Spleen (tissue), 11 donors: ENCODE measurements around the gene RPP25L. TPM values are rescaled to one million over a fixed set of nuclear protein-coding genes. Genes with fewer than 3 reads are reported as not detected.

Experiments
- DNase-seq: peaks from one replicate; pipeline ENCODE4 v3.0.0-alpha.2; 2020
- H3K27ac ChIP-seq, 8 donors: fragments of 200-600 bp; sonication (generic) in 7 of 8; 1 replicate in 4 of 8; 2 replicates in 4 of 8; pipeline versions ENCODE4 v1.5.0 to v1.8.0; 2016 to 2021; ENCODE audit warnings: inconsistent platforms in 4 of 8, mild to moderate bottlenecking in 4 of 8, moderate library complexity in 1 of 8
- H3K27me3 ChIP-seq, 7 donors: fragments of 200-600 bp; sonication (generic) in 6 of 7; replicated peaks in 1 of 7; 1 replicate in 4 of 7; 2 replicates in 3 of 7; pipeline versions ENCODE4 v1.5.0 to v1.8.0; 2016 to 2021; ENCODE audit warnings: inconsistent platforms in 3 of 7, mild to moderate bottlenecking in 1 of 7
- H3K36me3 ChIP-seq, 6 donors: fragments of 200-600 bp; sonication (generic) in 5 of 6; 1 replicate in 4 of 6; 2 replicates in 2 of 6; pipeline versions ENCODE4 v1.5.0 to v1.8.0; 2016 to 2021; ENCODE audit warnings: inconsistent platforms in 2 of 6
- H3K4me1 ChIP-seq, 6 donors: fragments of 200-600 bp; sonication (generic) in 5 of 6; 1 replicate in 3 of 6; 2 replicates in 3 of 6; pipeline versions ENCODE4 v1.5.0 to v1.8.0; 2016 to 2021; ENCODE audit warnings: inconsistent platforms in 3 of 6
- H3K4me3 ChIP-seq, 8 donors: fragments of 200-600 bp; sonication (generic) in 7 of 8; 1 replicate in 4 of 8; 2 replicates in 4 of 8; pipeline versions ENCODE4 v1.5.0 to v1.8.0; 2016 to 2021; ENCODE audit warnings: inconsistent platforms in 4 of 8, mild to moderate bottlenecking in 4 of 8, moderate library complexity in 2 of 8
- H3K9me3 ChIP-seq, 8 donors: fragments of 200-600 bp; sonication (generic) in 7 of 8; 1 replicate in 4 of 8; 2 replicates in 4 of 8; pipeline versions ENCODE4 v1.5.0 to v1.8.0; 2016 to 2021; ENCODE audit warnings: inconsistent platforms in 4 of 8
- POLR2A ChIP-seq, 3 donors: fragments of 450-650 bp; IDR thresholded peaks; one replicate each; pipeline ENCODE4 v1.5.1; 2017; ENCODE audit warnings: antibody characterized with exemption in 3 of 3, mild to moderate bottlenecking in 1 of 3
- POLR2AphosphoS5 ChIP-seq, 3 donors: sonication (generic); formaldehyde crosslinking; IDR thresholded peaks; one replicate each; pipeline ENCODE4 v1.5.1; 2017; ENCODE audit warnings: antibody characterized with exemption in 3 of 3
- WGBS, 5 donors: extraction: QIAGEN DNeasy Blood & Tissue Kit in 3 of 5; methylation state at CpG; one replicate each; pipeline versions ENCODE4 v1.1.5 to v1.1.7; 2013 to 2018; 5-methylcytosine and 5-hydroxymethylcytosine counted together
- intact Hi-C: fragments of 100-400 bp; cut with DNase I; formaldehyde crosslinking; loops from one replicate; pipeline ENCODE4 v1.15.0; 2023; ENCODE audit warnings: low total_unique reads
- polyA plus RNA-seq, 3 donors: library from polyadenylated mRNA; stranded (reverse); fragments of 200-250 nt; gene quantifications; one replicate each; pipeline ENCODE4 v1.2.1, GENCODE V29; 2013
- total RNA-seq, 7 donors: library from RNA; depleted of rRNA in 3 of 7; stranded (reverse); fragments of >200 nt in 3 of 7; fragmentation: NEBNext Ultra II Directional in 4 of 7; extraction: Animal tissue kit (Norgen Biotek cat#: 25700) in 4 of 7; gene quantifications; one replicate each; pipeline versions ENCODE4 v1.1.0 to v1.2.1, GENCODE V29; 2016 to 2021
- TF ChIP-seq, protein P1 (sequence below), 11 experiments: fragments of 200-600 bp in 7 of 11; fragments of 450-650 bp in 4 of 11; sonication (generic) in 4 of 11; IDR thresholded peaks in 8 of 11; conservative IDR thresholded peaks in 3 of 11; 1 replicate in 7 of 11; 2 replicates in 4 of 11; pipeline versions ENCODE4 v1.4.0 to v1.8.0; 2016 to 2021; ENCODE audit warnings: antibody characterized with exemption in 11 of 11, inconsistent platforms in 4 of 11, mild to moderate bottlenecking in 1 of 11
- donor health status: healthy with polysubstance abuse.
- donor health status: DM: no; HTN: no; CAD: no; lungs with moderate emphysema.
- donor health status: DM: no; HTN: no; CAD: no.
- donor health status: Bipolar disorder and iron deficiency.
- donor health status: healthy.
- donor health status: DM: no; HTN: no; CAD: no.
- donor health status: DM: yes; HTN: yes; CAD: no.

The RPP25L gene
- total and polyA plus RNA-seq, 10 donors, result 16.8 to 54.1 (median 26.8) TPM

DNA sequence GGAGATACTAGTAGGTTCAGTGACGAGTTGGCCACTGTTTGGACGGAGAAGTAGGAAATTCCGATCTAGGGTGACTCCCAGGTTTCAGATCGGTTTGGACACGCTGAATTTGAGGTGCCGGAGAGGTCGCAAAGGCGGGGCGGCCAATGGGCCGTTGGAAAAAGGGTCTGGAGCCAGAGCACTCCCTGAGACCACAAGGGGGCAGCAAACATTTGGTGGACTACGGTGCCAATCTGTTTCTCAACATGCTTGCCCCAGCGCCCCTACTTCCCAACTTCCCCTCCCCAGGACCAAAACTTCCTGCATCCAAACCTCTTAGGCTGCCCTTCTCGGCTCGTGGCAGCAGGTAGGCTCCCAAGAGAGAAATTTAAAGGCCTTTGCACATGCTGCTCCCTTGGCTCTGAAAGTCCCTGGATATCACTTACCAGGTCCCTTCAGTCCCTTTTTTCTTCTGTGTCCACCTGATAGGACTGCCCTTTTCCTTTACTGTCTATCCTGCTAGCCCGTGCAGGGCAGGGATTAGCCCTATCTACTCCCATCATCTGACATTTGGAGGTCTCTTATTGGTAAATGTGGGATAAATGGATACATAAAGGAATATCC lies 992 bp upstream of the RPP25L start:
- intact Hi-C loops, result loop anchor here (5.0 kb wide), 1 partner anchor 156 kb away; the partner anchor contains the start of genes DNAI1 and FAM219A
- Histone ChIP-seq H3K4me1 (peaks cover 3 to 34% (median 26%) of the 10 kb centered on the region in 6 donors), H3K27ac (peak overlapping the region in 7 of 8 donors; percentile 82 to 90 (median 89)), H3K4me3 (peak overlapping the region; percentile 49 to 81 (median 56)), H3K9me3 (no peaks in the 10 kb centered on the region), H3K27me3 (no peaks in the 10 kb centered on the region), H3K36me3 (peaks cover 3 to 46% (median 38%) of the 10 kb centered on the region in 6 donors)
- TF ChIP-seq, protein P1, sequence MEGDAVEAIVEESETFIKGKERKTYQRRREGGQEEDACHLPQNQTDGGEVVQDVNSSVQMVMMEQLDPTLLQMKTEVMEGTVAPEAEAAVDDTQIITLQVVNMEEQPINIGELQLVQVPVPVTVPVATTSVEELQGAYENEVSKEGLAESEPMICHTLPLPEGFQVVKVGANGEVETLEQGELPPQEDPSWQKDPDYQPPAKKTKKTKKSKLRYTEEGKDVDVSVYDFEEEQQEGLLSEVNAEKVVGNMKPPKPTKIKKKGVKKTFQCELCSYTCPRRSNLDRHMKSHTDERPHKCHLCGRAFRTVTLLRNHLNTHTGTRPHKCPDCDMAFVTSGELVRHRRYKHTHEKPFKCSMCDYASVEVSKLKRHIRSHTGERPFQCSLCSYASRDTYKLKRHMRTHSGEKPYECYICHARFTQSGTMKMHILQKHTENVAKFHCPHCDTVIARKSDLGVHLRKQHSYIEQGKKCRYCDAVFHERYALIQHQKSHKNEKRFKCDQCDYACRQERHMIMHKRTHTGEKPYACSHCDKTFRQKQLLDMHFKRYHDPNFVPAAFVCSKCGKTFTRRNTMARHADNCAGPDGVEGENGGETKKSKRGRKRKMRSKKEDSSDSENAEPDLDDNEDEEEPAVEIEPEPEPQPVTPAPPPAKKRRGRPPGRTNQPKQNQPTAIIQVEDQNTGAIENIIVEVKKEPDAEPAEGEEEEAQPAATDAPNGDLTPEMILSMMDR (IDR thresholded peaks at IDR 0.05 in 8 of 11, conservative IDR thresholded peaks at IDR 0.05 in 3 of 11), result peak; percentile 66 to 93 (median 86)
- TF ChIP-seq POLR2AphosphoS5 (IDR thresholded peaks at IDR 0.05), result no peak
- TF ChIP-seq POLR2A (IDR thresholded peaks at IDR 0.05), result no peak
- WGBS, 5 donors, result 1 to 2% (median 2%) methylated on average over 15 of the region's 15 CpGs
- peak; percentile 88 for DNase-seq

DNA sequence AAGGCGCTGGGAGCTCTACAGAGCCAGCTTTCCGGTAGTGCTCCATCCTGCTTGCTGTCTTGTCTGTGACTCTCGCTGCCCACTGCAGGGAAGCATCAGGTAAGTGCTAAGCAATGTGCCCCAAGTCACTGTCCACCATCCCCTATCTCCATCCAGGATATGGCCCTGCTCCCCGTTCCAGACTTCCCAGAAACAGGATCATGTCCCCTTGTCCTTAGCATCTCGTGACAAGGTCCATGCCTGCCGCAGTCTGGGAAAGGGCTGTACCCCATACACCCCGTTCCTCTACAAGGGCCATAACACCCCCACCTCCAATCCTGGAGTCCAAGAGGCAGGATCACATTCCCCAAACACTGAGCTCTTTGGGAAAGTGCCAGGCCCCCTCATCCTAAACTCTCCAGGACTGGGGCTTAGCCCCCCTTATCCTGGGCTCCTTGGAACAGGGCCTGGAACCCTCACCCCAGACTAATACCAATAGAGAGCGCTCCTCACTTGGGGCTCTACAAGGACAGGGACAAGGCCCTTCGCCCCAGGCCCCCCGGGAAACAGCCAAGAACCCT lies 566 bp downstream of the RPP25L start:
- DNase-seq, result no peak
- intact Hi-C loops, result loop anchor here (5.0 kb wide), 1 partner anchor 154 kb away; the partner anchor contains the start of genes DNAI1 and FAM219A
- H3K4me3 ChIP-seq, result peak overlapping the region; percentile 49 to 81 (median 56)
- H3K36me3 ChIP-seq, result peaks cover 0 to 30% (median 23%) of the 10 kb centered on the region in 6 donors
- H3K27ac ChIP-seq, result peak overlapping the region; percentile 80 to 90 (median 87)
- H3K9me3 ChIP-seq, result no peaks in the 10 kb centered on the region
- 65 to 74% (median 70%) methylated on average over 6 to 10 of the region's 10 CpGs for WGBS, 5 donors
- peaks cover 3 to 34% (median 26%) of the 10 kb centered on the region in 6 donors for H3K4me1 ChIP-seq
- no peaks in the 10 kb centered on the region for H3K27me3 ChIP-seq
- TF ChIP-seq POLR2A (IDR thresholded peaks at IDR 0.05), result no peak
- TF ChIP-seq, protein P1 (IDR thresholded peaks at IDR 0.05 in 8 of 11, conservative IDR thresholded peaks at IDR 0.05 in 3 of 11), result no peak
- TF ChIP-seq POLR2AphosphoS5 (IDR thresholded peaks at IDR 0.05), result no peak

DNA sequence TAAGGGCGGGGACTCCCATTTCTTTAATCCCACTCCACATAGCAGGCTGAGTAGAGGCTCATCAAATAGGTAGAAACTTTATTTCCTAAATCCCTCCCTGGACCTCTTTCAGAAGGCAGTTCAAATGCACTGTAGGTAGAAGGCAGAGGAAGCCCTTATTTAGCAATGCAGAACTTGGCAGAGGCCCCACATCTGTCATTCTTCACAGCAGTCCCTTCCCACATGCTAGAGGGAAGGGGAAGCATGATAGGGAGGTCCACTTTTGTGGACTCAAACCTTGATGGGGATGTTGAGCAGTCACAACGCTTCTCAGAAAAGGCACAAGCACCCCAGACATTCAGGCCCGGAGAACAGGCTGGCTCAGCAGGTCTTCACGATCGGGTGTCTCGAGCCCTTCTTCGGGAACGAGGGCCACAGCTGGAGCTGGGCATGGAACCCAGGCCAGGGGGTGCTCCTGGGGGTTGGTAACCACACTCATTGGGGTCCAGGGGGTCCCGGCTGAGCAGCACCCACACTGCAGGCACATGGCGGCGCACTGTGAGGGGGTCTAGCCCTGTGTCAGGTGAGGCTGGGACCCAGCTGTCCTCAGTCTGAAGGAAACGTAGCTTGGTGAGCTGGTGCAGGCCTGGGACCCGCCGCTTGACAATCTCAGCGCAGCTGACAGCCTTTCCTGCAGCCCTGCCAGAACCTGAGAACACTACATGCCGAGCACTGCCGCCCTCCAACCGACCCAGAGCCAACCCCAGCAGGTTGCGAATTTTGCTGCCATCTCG lies 1.3 kb downstream of the RPP25L start:
- WGBS, 5 donors, result 92 to 97% (median 95%) methylated on average over 15 to 20 of the region's 20 CpGs
- DNase-seq, result peak; percentile 82
- Histone ChIP-seq H3K36me3 (peaks cover 0 to 23% (median 16%) of the 10 kb centered on the region in 6 donors), H3K9me3 (no peaks in the 10 kb centered on the region), H3K27me3 (no peaks in the 10 kb centered on the region), H3K27ac (no peak overlapping the region), H3K4me1 (peaks cover 3 to 34% (median 26%) of the 10 kb centered on the region in 6 donors), H3K4me3 (peak overlapping the region in 6 of 8 donors; percentile 49 to 81 (median 56))
- intact Hi-C loops, result loop anchor here (5.0 kb wide), 1 partner anchor 153 kb away; the partner anchor contains the start of genes DNAI1 and FAM219A
- peak in 1 of 3 donors; percentile 15 for TF ChIP-seq POLR2AphosphoS5 (IDR thresholded peaks at IDR 0.05)
- TF ChIP-seq, protein P1 (IDR thresholded peaks at IDR 0.05 in 8 of 11, conservative IDR thresholded peaks at IDR 0.05 in 3 of 11), result no peak
- no peak for TF ChIP-seq POLR2A (IDR thresholded peaks at IDR 0.05)
